IgD-negative memory B cell (primary cell): ENCODE results near the gene AKT3. TPM values are rescaled to one million over a fixed set of nuclear protein-coding genes. Genes with fewer than 3 reads are reported as not detected.
A peak's percentile ranks its signal among the peaks of the same experiment; 100 is the strongest.
"Not testable (repeated sequence)": the region's sequence is repeated elsewhere in the genome, so short reads cannot be mapped to it uniquely, and the experiment has no call there.

ENCODE experiments used
- H3K27ac Mint-ChIP-seq, 3 donors: one replicate each; pipeline ENCODE4 v1.8.0; 2020 to 2022; ENCODE audit warnings: mild to moderate bottlenecking in 3 of 3, mixed read lengths in 3 of 3, moderate library complexity in 1 of 3
- H3K27me3 Mint-ChIP-seq: one replicate; pipeline ENCODE4 v1.8.0; 2021; ENCODE audit warnings: mixed read lengths
- H3K36me3 Mint-ChIP-seq: one replicate; pipeline ENCODE4 v1.8.0; 2020; ENCODE audit warnings: mild to moderate bottlenecking, mixed read lengths
- H3K4me1 Mint-ChIP-seq, 3 donors: one replicate each; pipeline ENCODE4 v1.8.0; 2020 to 2022; ENCODE audit warnings: mixed read lengths in 3 of 3, mild to moderate bottlenecking in 1 of 3
- H3K4me3 Mint-ChIP-seq, 4 donors: one replicate each; pipeline ENCODE4 v1.8.0; 2020 to 2022; ENCODE audit warnings: mild to moderate bottlenecking in 4 of 4, mixed read lengths in 4 of 4, moderate library complexity in 3 of 4
- H3K9me3 Mint-ChIP-seq, 3 donors: one replicate each; pipeline ENCODE4 v1.8.0; 2020 to 2021; ENCODE audit warnings: mixed read lengths in 3 of 3, mild to moderate bottlenecking in 1 of 3
- polyA plus RNA-seq: library from polyadenylated mRNA; unstranded; fragments of 300-500 nt; fragmentation: Illumina TruSeq; gene quantifications from one replicate; pipeline ENCODE4 v1.2.3, GENCODE V29; 2021

AKT3 gene
- polyA plus RNA-seq: 1.0 TPM

DNA sequence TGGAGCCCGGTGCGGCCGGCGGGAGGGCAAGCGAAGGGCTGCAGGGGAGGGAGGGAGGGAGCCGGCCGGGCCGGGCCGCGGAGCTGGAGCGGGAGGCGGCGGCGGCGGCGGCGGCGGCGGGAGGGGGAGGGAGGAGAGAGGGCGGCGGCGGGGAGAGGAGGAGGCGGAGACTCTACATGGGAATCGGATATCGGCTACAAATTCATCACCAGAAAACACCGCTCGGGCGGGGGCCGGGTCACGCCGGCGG, at the start of gene AKT3:
Gene AKT3, minus strand, starts transcription at position 42 of the 250 bp plus-strand sequence. CDS start 7,073 bp downstream, outside the sequence.
- peaks cover 0 to 1% (median 0%) of the 10 kb centered on the region in 3 donors for H3K9me3 Mint-ChIP-seq
- peak within 1 kb of the TSS; percentile 94 to 99 (median 98) for H3K27ac Mint-ChIP-seq
- no peaks in the 10 kb centered on the region for H3K27me3 Mint-ChIP-seq
- H3K36me3 Mint-ChIP-seq: peaks cover 2% of the 10 kb centered on the region
- peaks cover 16 to 32% (median 32%) of the 10 kb centered on the region in 3 donors for H3K4me1 Mint-ChIP-seq
- peak within 1 kb of the TSS; percentile 90 to 98 (median 97) for H3K4me3 Mint-ChIP-seq

DNA sequence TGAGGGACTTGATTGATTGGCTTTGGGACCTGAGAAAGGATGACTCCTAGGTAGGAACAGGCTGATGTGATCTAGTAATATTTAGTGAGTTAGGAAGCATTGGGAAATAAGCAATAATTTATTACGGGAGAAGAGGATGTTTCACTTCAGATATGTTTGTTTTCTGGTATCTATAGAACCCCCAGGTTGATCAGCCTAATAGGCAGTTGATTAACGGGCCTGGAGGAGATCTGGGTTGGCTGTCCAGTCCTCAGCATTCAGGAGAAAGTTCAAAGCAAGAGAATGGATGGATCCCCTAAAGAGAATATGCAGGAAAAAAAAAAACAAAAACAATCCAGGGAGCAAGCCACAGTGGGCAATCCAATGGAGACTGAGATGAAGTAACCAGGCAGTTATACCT, 48.2 kb upstream of the AKT3 start:
- H3K27me3 Mint-ChIP-seq: peaks cover 9% of the 10 kb centered on the region
- no peak overlapping the region for H3K27ac Mint-ChIP-seq
- peaks cover 0 to 5% (median 2%) of the 10 kb centered on the region in 3 donors for H3K9me3 Mint-ChIP-seq
- H3K4me3 Mint-ChIP-seq: no peak overlapping the region
- peaks cover 4% of the 10 kb centered on the region for H3K36me3 Mint-ChIP-seq
- H3K4me1 Mint-ChIP-seq: no peaks in the 10 kb centered on the region

- H3K27me3 Mint-ChIP-seq: peaks cover 9% of the 10 kb centered on the region
- no peaks in the 10 kb centered on the region for H3K4me1 Mint-ChIP-seq
These were observed 46.3 kb upstream of the AKT3 start for GRCh38 chr1:243896313-243896712.

DNA sequence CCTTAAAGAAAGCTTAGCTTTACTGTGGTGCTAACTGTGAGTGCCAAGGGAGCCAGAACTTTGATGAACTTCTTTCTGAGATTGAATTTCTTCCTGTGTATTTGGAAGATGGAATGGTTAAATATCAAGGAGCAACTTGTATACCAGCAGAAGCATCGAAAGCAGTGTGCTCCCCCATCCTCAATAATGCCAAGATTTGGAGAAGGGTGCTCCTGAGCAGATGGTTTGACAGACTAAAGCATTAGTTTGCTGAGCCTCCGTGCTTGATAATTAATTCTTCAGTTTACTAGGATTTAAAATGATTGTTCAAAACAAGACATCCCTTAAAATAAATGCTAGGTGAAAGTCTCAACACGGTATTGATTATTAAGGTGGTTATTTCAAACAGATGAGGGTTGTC, 42.4 kb upstream of the AKT3 start:
- Mint-ChIP-seq H3K4me3 (no peak overlapping the region), H3K9me3 (peaks cover 0 to 2% (median 2%) of the 10 kb centered on the region in 3 donors), H3K4me1 (no peaks in the 10 kb centered on the region), H3K27me3 (peaks cover 6% of the 10 kb centered on the region), H3K27ac (no peak overlapping the region), H3K36me3 (no peaks in the 10 kb centered on the region)

More at GRCh38 chr1:243896313-243896712, 46.3 kb upstream of the AKT3 start:
- no peak overlapping the region for H3K27ac Mint-ChIP-seq
- peaks cover 0 to 5% (median 2%) of the 10 kb centered on the region in 3 donors for H3K9me3 Mint-ChIP-seq
- H3K4me3 Mint-ChIP-seq: no peak overlapping the region
- peaks cover 4% of the 10 kb centered on the region for H3K36me3 Mint-ChIP-seq

GRCh38 chr1:243890576-243890975, 40.5 kb upstream of the AKT3 start:
- Mint-ChIP-seq H3K27ac (no peak overlapping the region), H3K4me3 (no peak overlapping the region), H3K36me3 (peaks cover 1% of the 10 kb centered on the region), H3K4me1 (no peaks in the 10 kb centered on the region), H3K27me3 (peaks cover 7% of the 10 kb centered on the region), H3K9me3 (no peaks in the 10 kb centered on the region)

GRCh38 chr1:243885806-243886205, 35.8 kb upstream of the AKT3 start:
- peaks cover 1% of the 10 kb centered on the region for H3K36me3 Mint-ChIP-seq
- peaks cover 0 to 2% (median 0%) of the 10 kb centered on the region in 3 donors for H3K9me3 Mint-ChIP-seq
- no peak overlapping the region for H3K4me3 Mint-ChIP-seq
- no peaks in the 10 kb centered on the region for H3K4me1 Mint-ChIP-seq
- H3K27ac Mint-ChIP-seq: no peak overlapping the region
- H3K27me3 Mint-ChIP-seq: peaks cover 11% of the 10 kb centered on the region

- Mint-ChIP-seq H3K9me3 (peaks cover 0 to 2% (median 0%) of the 10 kb centered on the region in 3 donors), H3K27ac (no peak overlapping the region), H3K4me1 (no peaks in the 10 kb centered on the region), H3K4me3 (no peak overlapping the region), H3K27me3 (peaks cover 11% of the 10 kb centered on the region), H3K36me3 (peaks cover 1% of the 10 kb centered on the region)
These were observed 34.6 kb upstream of the AKT3 start for GRCh38 chr1:243884603-243885002.

DNA sequence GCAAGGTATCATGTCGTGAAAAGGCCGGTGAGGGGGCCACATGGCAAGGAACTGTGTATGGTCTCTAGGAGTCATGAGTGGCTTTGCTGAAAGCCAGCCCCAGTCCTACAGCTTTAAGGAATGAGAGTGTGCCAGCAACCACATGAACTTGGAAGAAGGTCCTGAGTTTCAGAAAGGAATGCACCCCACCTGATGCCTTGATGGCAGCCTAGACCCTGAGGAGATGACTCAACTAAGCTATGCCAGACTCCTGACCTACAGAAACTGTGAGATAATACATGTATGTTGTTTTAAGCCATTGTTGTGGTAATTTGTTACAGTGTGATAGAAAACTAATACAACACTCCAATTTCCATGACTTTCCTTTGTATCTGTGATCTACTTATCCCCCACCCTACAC, 33.5 kb upstream of the AKT3 start:
- Mint-ChIP-seq H3K36me3 (peaks cover 1% of the 10 kb centered on the region), H3K4me3 (no peak overlapping the region), H3K4me1 (no peaks in the 10 kb centered on the region), H3K27ac (no peak overlapping the region), H3K9me3 (peaks cover 0 to 2% (median 0%) of the 10 kb centered on the region in 3 donors), H3K27me3 (peaks cover 11% of the 10 kb centered on the region)

DNA sequence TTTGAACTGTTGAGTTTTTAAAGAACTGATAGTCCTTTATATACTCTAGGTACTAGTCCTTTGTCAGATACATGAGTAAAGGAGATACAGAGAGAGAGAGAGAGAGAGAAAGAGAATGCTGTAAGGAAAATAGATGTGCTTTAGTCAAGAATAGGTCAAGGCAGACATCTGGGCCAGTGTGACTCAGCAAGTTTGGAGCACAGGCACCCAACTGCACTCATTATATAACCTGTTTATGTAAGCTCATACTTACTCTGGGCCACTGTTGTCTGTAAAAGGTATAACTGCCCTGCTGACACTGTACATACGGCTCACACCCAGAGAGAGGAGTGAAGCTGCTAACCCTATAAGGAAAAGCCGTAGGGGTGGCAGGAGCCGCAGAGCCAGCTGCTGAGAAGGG, 32.2 kb upstream of the AKT3 start:
- H3K4me3 Mint-ChIP-seq: no peak overlapping the region
- no peak overlapping the region for H3K27ac Mint-ChIP-seq
- H3K36me3 Mint-ChIP-seq: peaks cover 1% of the 10 kb centered on the region
- H3K9me3 Mint-ChIP-seq: peaks cover 0 to 2% (median 0%) of the 10 kb centered on the region in 3 donors
- no peaks in the 10 kb centered on the region for H3K4me1 Mint-ChIP-seq
- H3K27me3 Mint-ChIP-seq: peaks cover 11% of the 10 kb centered on the region

GRCh38 chr1:243877058-243877457, 27.0 kb upstream of the AKT3 start:
- H3K4me3 Mint-ChIP-seq, H3K27me3 Mint-ChIP-seq, H3K36me3 Mint-ChIP-seq, H3K9me3 Mint-ChIP-seq, H3K4me1 Mint-ChIP-seq: not testable (repeated sequence)
- H3K27ac Mint-ChIP-seq: peak overlapping the region in 1 of 3 donors; percentile 71

- no peak overlapping the region for H3K4me3 Mint-ChIP-seq
- H3K9me3 Mint-ChIP-seq: peaks cover 0 to 2% (median 0%) of the 10 kb centered on the region in 3 donors
- peaks cover 6 to 9% (median 9%) of the 10 kb centered on the region in 3 donors for H3K4me1 Mint-ChIP-seq
- H3K36me3 Mint-ChIP-seq: peaks cover 2% of the 10 kb centered on the region
- no peak overlapping the region for H3K27ac Mint-ChIP-seq
- peaks cover 20% of the 10 kb centered on the region for H3K27me3 Mint-ChIP-seq
These were observed 5.7 kb upstream of the AKT3 start for GRCh38 chr1:243855616-243856318.

GRCh38 chr1:243851765-243852164, 1.7 kb upstream of the AKT3 start:
- peak overlapping the region; percentile 33 to 97 (median 73) for H3K27ac Mint-ChIP-seq
- peaks cover 0 to 1% (median 0%) of the 10 kb centered on the region in 3 donors for H3K9me3 Mint-ChIP-seq
- H3K4me3 Mint-ChIP-seq: peak overlapping the region; percentile 87 to 96 (median 92)
- no peaks in the 10 kb centered on the region for H3K27me3 Mint-ChIP-seq
- H3K4me1 Mint-ChIP-seq: peaks cover 16 to 27% (median 21%) of the 10 kb centered on the region in 3 donors
- peaks cover 2% of the 10 kb centered on the region for H3K36me3 Mint-ChIP-seq

GRCh38 chr1:243851257-243851756, 1.3 kb upstream of the AKT3 start:
- Mint-ChIP-seq H3K4me1 (peaks cover 16 to 31% (median 26%) of the 10 kb centered on the region in 3 donors), H3K36me3 (peaks cover 2% of the 10 kb centered on the region)

GRCh38 chr1:243850452-243851256, 611 bp upstream of the AKT3 start:
- H3K27me3 Mint-ChIP-seq: no peaks in the 10 kb centered on the region
- H3K9me3 Mint-ChIP-seq: peaks cover 0 to 1% (median 0%) of the 10 kb centered on the region in 3 donors
- H3K27ac Mint-ChIP-seq: peak overlapping the region; percentile 73 to 97 (median 94)
- H3K4me3 Mint-ChIP-seq: peak overlapping the region; percentile 87 to 96 (median 92)
- H3K36me3 Mint-ChIP-seq: peaks cover 2% of the 10 kb centered on the region
- H3K4me1 Mint-ChIP-seq: peaks cover 16 to 32% (median 32%) of the 10 kb centered on the region in 3 donors

More at GRCh38 chr1:243851257-243851756, 1.3 kb upstream of the AKT3 start:
- peaks cover 0 to 1% (median 0%) of the 10 kb centered on the region in 3 donors for H3K9me3 Mint-ChIP-seq
- H3K4me3 Mint-ChIP-seq: peak overlapping the region; percentile 87 to 96 (median 92)
- no peaks in the 10 kb centered on the region for H3K27me3 Mint-ChIP-seq
- peak overlapping the region; percentile 73 to 97 (median 92) for H3K27ac Mint-ChIP-seq
